IPS-15b (cell line): ENCODE data around the gene MNS1.

Experiments
- H3K27me3 ChIP-seq: one replicate; pipeline ENCODE4 v1.6.1; 2013; ENCODE audit warnings: low read length; ENCODE audit not compliant: control insufficient read depth, insufficient read depth
- H3K36me3 ChIP-seq: one replicate; pipeline ENCODE4 v1.6.1; 2013; ENCODE audit warnings: low read length; ENCODE audit not compliant: control insufficient read depth, insufficient read depth
- H3K4me1 ChIP-seq: one replicate; pipeline ENCODE4 v1.6.1; 2013; ENCODE audit warnings: mild to moderate bottlenecking, low read length; ENCODE audit not compliant: control insufficient read depth, insufficient read depth
- H3K4me3 ChIP-seq: one replicate; pipeline ENCODE4 v1.5.1; 2013; ENCODE audit warnings: low read depth, low read length
- H3K9ac ChIP-seq: one replicate; pipeline ENCODE4 v1.6.1; 2013; ENCODE audit warnings: low read depth, mild to moderate bottlenecking, low read length
- H3K9me3 ChIP-seq: one replicate; pipeline ENCODE4 v1.6.1; 2013; ENCODE audit warnings: mild to moderate bottlenecking, low read length; ENCODE audit not compliant: control insufficient read depth, insufficient read depth

Gene MNS1

GRCh38 chr15:56473017-56473416 is 8.1 kb upstream of the MNS1 start:
- H3K4me3 ChIP-seq = no peak overlapping the region
- no peaks in the 10 kb centered on the region for H3K27me3 ChIP-seq
- no peak overlapping the region for H3K9ac ChIP-seq
- no peaks in the 10 kb centered on the region for H3K9me3 ChIP-seq
- no peaks in the 10 kb centered on the region for H3K4me1 ChIP-seq
- no peaks in the 10 kb centered on the region for H3K36me3 ChIP-seq

- H3K9me3 ChIP-seq = no peaks in the 10 kb centered on the region
- no peak overlapping the region for H3K4me3 ChIP-seq
- H3K36me3 ChIP-seq = no peaks in the 10 kb centered on the region
- H3K9ac ChIP-seq = no peak overlapping the region
- no peaks in the 10 kb centered on the region for H3K4me1 ChIP-seq
- H3K27me3 ChIP-seq = no peaks in the 10 kb centered on the region
Observed at GRCh38 chr15:56472278-56472677, 7.3 kb upstream of the MNS1 start.

- Histone ChIP-seq H3K4me1 (no peaks in the 10 kb centered on the region), H3K36me3 (no peaks in the 10 kb centered on the region), H3K4me3 (no peak overlapping the region), H3K27me3 (no peaks in the 10 kb centered on the region), H3K9me3 (no peaks in the 10 kb centered on the region), H3K9ac (no peak overlapping the region)
Observed at GRCh38 chr15:56471440-56472069, 6.6 kb upstream of the MNS1 start.

- Histone ChIP-seq H3K4me1 (no peaks in the 10 kb centered on the region), H3K9me3 (no peaks in the 10 kb centered on the region), H3K9ac (no peak overlapping the region), H3K4me3 (no peak overlapping the region), H3K27me3 (peaks cover 9% of the 10 kb centered on the region), H3K36me3 (no peaks in the 10 kb centered on the region)
Observed at GRCh38 chr15:56469483-56469882, 4.5 kb upstream of the MNS1 start.

GRCh38 chr15:56468401-56468800 is 3.5 kb upstream of the MNS1 start:
- Histone ChIP-seq H3K36me3 (no peaks in the 10 kb centered on the region), H3K9me3 (no peaks in the 10 kb centered on the region), H3K27me3 (peaks cover 9% of the 10 kb centered on the region), H3K4me3 (no peak overlapping the region), H3K9ac (no peak overlapping the region), H3K4me1 (no peaks in the 10 kb centered on the region)

GRCh38 chr15:56467616-56468015 is 2.7 kb upstream of the MNS1 start:
- no peaks in the 10 kb centered on the region for H3K36me3 ChIP-seq
- H3K4me1 ChIP-seq = no peaks in the 10 kb centered on the region
- H3K9me3 ChIP-seq = no peaks in the 10 kb centered on the region
- H3K9ac ChIP-seq = no peak overlapping the region
- H3K27me3 ChIP-seq = peaks cover 9% of the 10 kb centered on the region
- H3K4me3 ChIP-seq = no peak overlapping the region

GRCh38 chr15:56460947-56461346 is 4.0 kb downstream of the MNS1 start:
- Histone ChIP-seq H3K4me1 (no peaks in the 10 kb centered on the region), H3K9ac (no peak overlapping the region), H3K9me3 (no peaks in the 10 kb centered on the region), H3K36me3 (no peaks in the 10 kb centered on the region), H3K27me3 (peaks cover 6% of the 10 kb centered on the region), H3K4me3 (no peak overlapping the region)

GRCh38 chr15:56460071-56460470 is 4.9 kb downstream of the MNS1 start:
- H3K9ac ChIP-seq = no peak overlapping the region
- H3K9me3 ChIP-seq = no peaks in the 10 kb centered on the region
- peaks cover under 1% of the 10 kb centered on the region for H3K27me3 ChIP-seq
- no peaks in the 10 kb centered on the region for H3K36me3 ChIP-seq
- no peaks in the 10 kb centered on the region for H3K4me1 ChIP-seq
- no peak overlapping the region for H3K4me3 ChIP-seq

GRCh38 chr15:56459096-56459495 is 5.8 kb downstream of the MNS1 start:
- no peaks in the 10 kb centered on the region for H3K4me1 ChIP-seq
- H3K9me3 ChIP-seq = no peaks in the 10 kb centered on the region
- no peak overlapping the region for H3K4me3 ChIP-seq
- no peak overlapping the region for H3K9ac ChIP-seq
- no peaks in the 10 kb centered on the region for H3K36me3 ChIP-seq
- no peaks in the 10 kb centered on the region for H3K27me3 ChIP-seq

GRCh38 chr15:56456229-56456628 is 8.7 kb downstream of the MNS1 start:
- Histone ChIP-seq H3K9me3 (no peaks in the 10 kb centered on the region), H3K9ac (no peak overlapping the region), H3K36me3 (no peaks in the 10 kb centered on the region), H3K4me3 (no peak overlapping the region), H3K27me3 (no peaks in the 10 kb centered on the region), H3K4me1 (no peaks in the 10 kb centered on the region)

GRCh38 chr15:56454836-56455235 is 10.1 kb downstream of the MNS1 start:
- Histone ChIP-seq H3K9me3 (no peaks in the 10 kb centered on the region), H3K27me3 (no peaks in the 10 kb centered on the region), H3K36me3 (no peaks in the 10 kb centered on the region), H3K4me3 (no peak overlapping the region), H3K4me1 (no peaks in the 10 kb centered on the region), H3K9ac (no peak overlapping the region)

GRCh38 chr15:56445746-56446145 is 19.2 kb downstream of the MNS1 start:
- H3K9ac ChIP-seq = no peak overlapping the region
- H3K36me3 ChIP-seq = no peaks in the 10 kb centered on the region
- no peaks in the 10 kb centered on the region for H3K4me1 ChIP-seq
- H3K27me3 ChIP-seq = no peaks in the 10 kb centered on the region
- H3K4me3 ChIP-seq = no peak overlapping the region
- H3K9me3 ChIP-seq = no peaks in the 10 kb centered on the region
